GM12878 (cell line): ENCODE measurements around the gene ITGA4. TPM values are rescaled to one million over a fixed set of nuclear protein-coding genes. Genes with fewer than 3 reads are reported as not detected.
A peak's percentile ranks its signal among the peaks of the same experiment; 100 is the strongest.

ENCODE experiments used
- ATAC-seq: fragments of 200-7000 bp; cut with Tn5 transposase; 3 replicates; pipeline ENCODE4 v1.9.1; 2020; ENCODE audit warnings: mild to moderate bottlenecking, moderate library complexity
- BruUV-seq: library from RNA; stranded (reverse); fragments of 400-500 nt; replicated peaks from 2 replicates; lab custom pipeline; 2021; lab: Mats Ljungman, UMichigan
- CTCF ChIA-PET: fragments of 300-600 bp; sonication (Branson Sonifier 250); formaldehyde crosslinking; extraction: SDS; loops from one replicate; lab custom pipeline; 2021; ENCODE audit warnings: inconsistent platforms; lab: Yijun Ruan, JAX
- POLR2A ChIA-PET: fragments of 350-600 bp; formaldehyde crosslinking; extraction: SDS; loops from one replicate; lab custom pipeline; 2021; ENCODE audit warnings: inconsistent platforms; lab: Charles Lee
- RAD21 ChIA-PET: fragments of 300-600 bp; sonication (Branson Sonifier 250); formaldehyde crosslinking; loops from one replicate; lab custom pipeline; 2023; ENCODE audit warnings: antibody characterized with exemption; ENCODE audit not compliant: unreplicated experiment; lab: Charles Lee
- SMC1A ChIA-PET: fragments of 300-600 bp; sonication (Branson Sonifier 250); formaldehyde crosslinking; loops from one replicate; lab custom pipeline; 2023; ENCODE audit not compliant: unreplicated experiment, uncharacterized antibody; lab: Charles Lee
- DNase-seq: peaks from one replicate; pipeline ENCODE4 v3.0.0-alpha.2; 2011; ENCODE audit warnings: low read depth, low spot score
- FAIRE-seq: peaks from 3 replicates; lab custom pipeline; 2011; peaks lifted over from hg19 to GRCh38; lab: Jason Lieb, UNC
- H2AFZ ChIP-seq: 2 replicates; pipeline ENCODE4 v1.6.0; 2011; ENCODE audit warnings: low read depth, low read length, control low read depth; ENCODE audit not compliant: control insufficient read depth
- H3K27ac ChIP-seq: 2 replicates; pipeline ENCODE4 v1.5.1; 2011; ENCODE audit warnings: control low read depth; ENCODE audit not compliant: control insufficient read depth, insufficient read depth
- H3K27me3 ChIP-seq, 2 experiments: replicated peaks in 1 of 2; 2 replicates each; pipeline versions ENCODE4 v1.6.0 to v1.6.1; 2011; ENCODE audit warnings: low read length in 1 of 2; ENCODE audit not compliant: control insufficient read depth in 2 of 2, insufficient read depth in 2 of 2
- H3K36me3 ChIP-seq, 2 experiments: 2 replicates each; pipeline ENCODE4 v1.5.1; 2011; ENCODE audit warnings: low read length in 1 of 2; ENCODE audit not compliant: control insufficient read depth in 2 of 2, insufficient read depth in 2 of 2
- H3K4me1 ChIP-seq: 2 replicates; pipeline ENCODE4 v1.6.1; 2011; ENCODE audit warnings: mild to moderate bottlenecking, low read length, moderate library complexity, mixed read lengths; ENCODE audit not compliant: control insufficient read depth, insufficient read depth
- H3K4me2 ChIP-seq: 2 replicates; pipeline ENCODE4 v1.6.0; 2011; ENCODE audit warnings: control low read depth; ENCODE audit not compliant: control insufficient read depth, insufficient read depth
- H3K4me3 ChIP-seq: fragments of 200-600 bp; sonication (generic); 2 replicates; pipeline ENCODE4 v1.5.1; 2016
- H3K79me2 ChIP-seq: 2 replicates; pipeline ENCODE4 v1.6.0; 2011; ENCODE audit warnings: low read length; ENCODE audit not compliant: control insufficient read depth, insufficient read depth
- H3K9ac ChIP-seq: 2 replicates; pipeline ENCODE4 v1.8.0; 2011; ENCODE audit warnings: low read length, control low read depth, mixed read lengths; ENCODE audit not compliant: control insufficient read depth, insufficient read depth
- H3K9me3 ChIP-seq: replicated peaks from 3 replicates; pipeline ENCODE4 v1.5.1; 2011; ENCODE audit warnings: mild to moderate bottlenecking, low read length; ENCODE audit not compliant: control insufficient read depth, insufficient read depth
- H4K20me1 ChIP-seq: 2 replicates; pipeline ENCODE4 v1.6.0; 2011; ENCODE audit not compliant: control insufficient read depth, insufficient read depth
- CBX5 ChIP-seq: sonication (generic); IDR thresholded peaks from 2 replicates; pipeline ENCODE4 v1.6.1; 2016; ENCODE audit warnings: low read depth, moderate library complexity, mild to moderate bottlenecking, inconsistent platforms
- KDM1A ChIP-seq: fragments of 200-600 bp; sonication (generic); IDR thresholded peaks from 2 replicates; pipeline ENCODE4 v1.6.1; 2016; ENCODE audit warnings: borderline replicate concordance
- KLF5 ChIP-seq: fragments of 450-650 bp; IDR thresholded peaks from 2 replicates; pipeline ENCODE4 v1.6.1; 2014; ENCODE audit warnings: mild to moderate bottlenecking; ENCODE audit not compliant: partially characterized antibody
- SIX5 ChIP-seq: IDR thresholded peaks from 2 replicates; pipeline ENCODE4 v1.6.1; 2011; ENCODE audit warnings: mild to moderate bottlenecking, low read depth, low read length, moderate library complexity; ENCODE audit not compliant: severe bottlenecking
- TARDBP ChIP-seq: IDR thresholded peaks from 2 replicates; pipeline ENCODE4 v1.6.1; 2016; ENCODE audit warnings: borderline replicate concordance
- WRNIP1 ChIP-seq: IDR thresholded peaks from 2 replicates; pipeline ENCODE4 v1.6.1; 2011; ENCODE audit warnings: low read depth, low read length, improper control_type of control experiment, borderline replicate concordance
- ZNF207 ChIP-seq: fragments of 450-650 bp; IDR thresholded peaks from 2 replicates; pipeline ENCODE4 v1.6.1; 2014; ENCODE audit warnings: antibody characterized with exemption, mild to moderate bottlenecking, borderline replicate concordance
- ZNF217 ChIP-seq: fragments of 450-650 bp; IDR thresholded peaks from 2 replicates; pipeline ENCODE4 v1.6.1; 2017; ENCODE audit warnings: antibody characterized with exemption, mild to moderate bottlenecking
- WGBS: methylation state at CpG from one replicate; pipeline ENCODE4 v1.1.6; 2016; ENCODE audit warnings: low lambda C conversion rate; ENCODE audit not compliant: insufficient replicate concordance, insufficient coverage; ENCODE audit errors: missing lambda C conversion rate; 5-methylcytosine and 5-hydroxymethylcytosine counted together
- in situ Hi-C: fragments of 300-500 bp; cut with MboI; formaldehyde crosslinking; loops from 9 replicates; pipeline ENCODE4 v1.14.3; 2018; ENCODE audit warnings: mixed read lengths
- intact Hi-C: fragments of 100-400 bp; cut with micrococcal nuclease; formaldehyde crosslinking; loops from one replicate; pipeline ENCODE4 v1.14.2; 2022; ENCODE audit not compliant: unreplicated experiment
- polyA plus RNA-seq, 11 experiments: library from polyadenylated mRNA; depleted of rRNA in 4 of 11; unstranded in 6 of 11; stranded (reverse) in 5 of 11; fragments of >200 nt; fragmentation: Nextera tagmentation in 4 of 11; fragmentation: Illumina TruSeq in 1 of 11; extraction: Ambion mirVana in 4 of 11; extraction: Trizol in 1 of 11; gene quantifications; 1 replicate in 1 of 11; 2 replicates in 10 of 11; pipeline versions ENCODE4 v1.2.1 to v1.2.3, GENCODE V29; 2011 to 2016; ENCODE audit warnings: inconsistent platforms in 2 of 11, missing spikeins in 2 of 11, low read depth in 1 of 11
- total RNA-seq, 4 experiments: library from RNA; depleted of rRNA in 3 of 4; stranded (reverse); fragments of >200 nt in 3 of 4; fragmentation: Illumina TruSeq in 1 of 4; extraction: Trizol in 1 of 4; gene quantifications; 2 replicates each; pipeline versions ENCODE4 v1.2.1 to v1.2.3, GENCODE V29; 2013 to 2021
- TF ChIP-seq, protein P1 (sequence below): fragments of 450-650 bp; IDR thresholded peaks from 2 replicates; pipeline ENCODE4 v1.6.1; 2017; ENCODE audit warnings: mild to moderate bottlenecking, low read depth, inconsistent platforms; ENCODE audit not compliant: poor library complexity, severe bottlenecking
- TF ChIP-seq, protein P2 (sequence below): fragments of 150-350 bp; IDR thresholded peaks from 2 replicates; pipeline ENCODE4 v1.6.1; 2016; ENCODE audit warnings: low read depth, low read length
- TF ChIP-seq, protein P3 (sequence below): IDR thresholded peaks from 2 replicates; pipeline ENCODE4 v1.6.1; 2012; ENCODE audit warnings: improper control_type of control experiment, low read depth, low read length; ENCODE audit not compliant: insufficient replicate concordance

ITGA4 gene
- total and polyA plus RNA-seq, 10 of the 15 experiments (the other 5 are each of a cell fraction or from before 2014, with no cell fraction given): 12.4 to 87.9 (median 63.5) TPM

DNA sequence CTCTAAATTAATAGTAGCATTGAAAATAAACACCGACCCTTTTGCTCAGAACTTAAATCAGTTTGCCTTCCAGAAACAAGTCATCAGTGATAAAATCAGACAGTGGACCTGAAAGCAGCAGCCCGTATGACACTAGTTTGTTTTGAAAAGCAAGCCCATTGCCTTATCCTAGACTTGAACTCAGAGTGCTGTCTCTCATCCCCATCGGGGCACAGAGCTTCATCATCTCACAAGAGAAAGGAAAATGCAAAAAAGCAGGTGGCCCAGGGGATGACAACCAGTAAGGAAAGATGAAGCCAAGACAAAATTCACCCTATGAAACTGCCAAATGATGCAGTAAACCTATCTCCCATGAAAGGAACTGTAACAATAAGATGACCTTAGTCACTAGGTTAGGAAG, 128.5 kb downstream of the ITGA4 start:
- ATAC-seq (peak; percentile 29), FAIRE-seq (peak; percentile 41), DNase-seq (no peak)
- POLR2A ChIA-PET: interaction anchor here (1.0 to 1.5 kb wide), 2 partner anchors 10 to 273 kb away, joined by 3 to 4 read pairs; no protein-coding TSS in a partner anchor
- Histone ChIP-seq H3K36me3 (no peaks in the 10 kb centered on the region), H3K4me1 (peaks cover 11% of the 10 kb centered on the region), H3K4me3 (no peak overlapping the region), H3K9ac (no peak overlapping the region), H3K27me3 (no peaks in the 10 kb centered on the region; a peak in 1 of 4 replicates), H4K20me1 (no peaks in the 10 kb centered on the region), H3K9me3 (no peaks in the 10 kb centered on the region), H2AFZ (no peak overlapping the region), H3K4me2 (peak overlapping the region; percentile 2; the same call in 1 of the 2 replicates), H3K79me2 (no peaks in the 10 kb centered on the region), H3K27ac (no peak overlapping the region)
- intact Hi-C loops (loop anchor here (10.0 kb wide), 2 partner anchors 309 to 499 kb away; partner anchors contain the start of gene ITPRID2), in situ Hi-C loops (no loop called here)
- CTCF ChIA-PET: interaction anchor here (1.1 to 13.6 kb wide), 7 partner anchors 9 to 605 kb away, joined by 3 to 115 read pairs (median 6); no protein-coding TSS in a partner anchor
- SMC1A ChIA-PET: interaction anchor here (0.6 to 6.7 kb wide), 16 partner anchors 9 to 620 kb away, joined by 3 to 57 read pairs (median 4); no protein-coding TSS in a partner anchor
- no TSS peak for BruUV-seq
- RAD21 ChIA-PET: interaction anchor here (1.0 to 9.1 kb wide), 7 partner anchors 9 to 277 kb away, joined by 3 to 72 read pairs (median 7); no protein-coding TSS in a partner anchor
- WGBS: 0% methylated on average over 3 of the region's 3 CpGs
- TF ChIP-seq ZNF217 (no peak), CBX5 (no peak), SIX5 (no peak), WRNIP1 (no peak), KLF5 (no peak), ZNF207 (no peak), KDM1A (no peak), TARDBP (no peak)
- TF ChIP-seq, protein P1, sequence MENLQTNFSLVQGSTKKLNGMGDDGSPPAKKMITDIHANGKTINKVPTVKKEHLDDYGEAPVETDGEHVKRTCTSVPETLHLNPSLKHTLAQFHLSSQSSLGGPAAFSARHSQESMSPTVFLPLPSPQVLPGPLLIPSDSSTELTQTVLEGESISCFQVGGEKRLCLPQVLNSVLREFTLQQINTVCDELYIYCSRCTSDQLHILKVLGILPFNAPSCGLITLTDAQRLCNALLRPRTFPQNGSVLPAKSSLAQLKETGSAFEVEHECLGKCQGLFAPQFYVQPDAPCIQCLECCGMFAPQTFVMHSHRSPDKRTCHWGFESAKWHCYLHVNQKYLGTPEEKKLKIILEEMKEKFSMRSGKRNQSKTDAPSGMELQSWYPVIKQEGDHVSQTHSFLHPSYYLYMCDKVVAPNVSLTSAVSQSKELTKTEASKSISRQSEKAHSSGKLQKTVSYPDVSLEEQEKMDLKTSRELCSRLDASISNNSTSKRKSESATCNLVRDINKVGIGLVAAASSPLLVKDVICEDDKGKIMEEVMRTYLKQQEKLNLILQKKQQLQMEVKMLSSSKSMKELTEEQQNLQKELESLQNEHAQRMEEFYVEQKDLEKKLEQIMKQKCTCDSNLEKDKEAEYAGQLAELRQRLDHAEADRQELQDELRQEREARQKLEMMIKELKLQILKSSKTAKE: no peak
- TF ChIP-seq, protein P2, sequence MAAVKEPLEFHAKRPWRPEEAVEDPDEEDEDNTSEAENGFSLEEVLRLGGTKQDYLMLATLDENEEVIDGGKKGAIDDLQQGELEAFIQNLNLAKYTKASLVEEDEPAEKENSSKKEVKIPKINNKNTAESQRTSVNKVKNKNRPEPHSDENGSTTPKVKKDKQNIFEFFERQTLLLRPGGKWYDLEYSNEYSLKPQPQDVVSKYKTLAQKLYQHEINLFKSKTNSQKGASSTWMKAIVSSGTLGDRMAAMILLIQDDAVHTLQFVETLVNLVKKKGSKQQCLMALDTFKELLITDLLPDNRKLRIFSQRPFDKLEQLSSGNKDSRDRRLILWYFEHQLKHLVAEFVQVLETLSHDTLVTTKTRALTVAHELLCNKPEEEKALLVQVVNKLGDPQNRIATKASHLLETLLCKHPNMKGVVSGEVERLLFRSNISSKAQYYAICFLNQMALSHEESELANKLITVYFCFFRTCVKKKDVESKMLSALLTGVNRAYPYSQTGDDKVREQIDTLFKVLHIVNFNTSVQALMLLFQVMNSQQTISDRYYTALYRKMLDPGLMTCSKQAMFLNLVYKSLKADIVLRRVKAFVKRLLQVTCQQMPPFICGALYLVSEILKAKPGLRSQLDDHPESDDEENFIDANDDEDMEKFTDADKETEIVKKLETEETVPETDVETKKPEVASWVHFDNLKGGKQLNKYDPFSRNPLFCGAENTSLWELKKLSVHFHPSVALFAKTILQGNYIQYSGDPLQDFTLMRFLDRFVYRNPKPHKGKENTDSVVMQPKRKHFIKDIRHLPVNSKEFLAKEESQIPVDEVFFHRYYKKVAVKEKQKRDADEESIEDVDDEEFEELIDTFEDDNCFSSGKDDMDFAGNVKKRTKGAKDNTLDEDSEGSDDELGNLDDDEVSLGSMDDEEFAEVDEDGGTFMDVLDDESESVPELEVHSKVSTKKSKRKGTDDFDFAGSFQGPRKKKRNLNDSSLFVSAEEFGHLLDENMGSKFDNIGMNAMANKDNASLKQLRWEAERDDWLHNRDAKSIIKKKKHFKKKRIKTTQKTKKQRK: no peak
- TF ChIP-seq, protein P3, sequence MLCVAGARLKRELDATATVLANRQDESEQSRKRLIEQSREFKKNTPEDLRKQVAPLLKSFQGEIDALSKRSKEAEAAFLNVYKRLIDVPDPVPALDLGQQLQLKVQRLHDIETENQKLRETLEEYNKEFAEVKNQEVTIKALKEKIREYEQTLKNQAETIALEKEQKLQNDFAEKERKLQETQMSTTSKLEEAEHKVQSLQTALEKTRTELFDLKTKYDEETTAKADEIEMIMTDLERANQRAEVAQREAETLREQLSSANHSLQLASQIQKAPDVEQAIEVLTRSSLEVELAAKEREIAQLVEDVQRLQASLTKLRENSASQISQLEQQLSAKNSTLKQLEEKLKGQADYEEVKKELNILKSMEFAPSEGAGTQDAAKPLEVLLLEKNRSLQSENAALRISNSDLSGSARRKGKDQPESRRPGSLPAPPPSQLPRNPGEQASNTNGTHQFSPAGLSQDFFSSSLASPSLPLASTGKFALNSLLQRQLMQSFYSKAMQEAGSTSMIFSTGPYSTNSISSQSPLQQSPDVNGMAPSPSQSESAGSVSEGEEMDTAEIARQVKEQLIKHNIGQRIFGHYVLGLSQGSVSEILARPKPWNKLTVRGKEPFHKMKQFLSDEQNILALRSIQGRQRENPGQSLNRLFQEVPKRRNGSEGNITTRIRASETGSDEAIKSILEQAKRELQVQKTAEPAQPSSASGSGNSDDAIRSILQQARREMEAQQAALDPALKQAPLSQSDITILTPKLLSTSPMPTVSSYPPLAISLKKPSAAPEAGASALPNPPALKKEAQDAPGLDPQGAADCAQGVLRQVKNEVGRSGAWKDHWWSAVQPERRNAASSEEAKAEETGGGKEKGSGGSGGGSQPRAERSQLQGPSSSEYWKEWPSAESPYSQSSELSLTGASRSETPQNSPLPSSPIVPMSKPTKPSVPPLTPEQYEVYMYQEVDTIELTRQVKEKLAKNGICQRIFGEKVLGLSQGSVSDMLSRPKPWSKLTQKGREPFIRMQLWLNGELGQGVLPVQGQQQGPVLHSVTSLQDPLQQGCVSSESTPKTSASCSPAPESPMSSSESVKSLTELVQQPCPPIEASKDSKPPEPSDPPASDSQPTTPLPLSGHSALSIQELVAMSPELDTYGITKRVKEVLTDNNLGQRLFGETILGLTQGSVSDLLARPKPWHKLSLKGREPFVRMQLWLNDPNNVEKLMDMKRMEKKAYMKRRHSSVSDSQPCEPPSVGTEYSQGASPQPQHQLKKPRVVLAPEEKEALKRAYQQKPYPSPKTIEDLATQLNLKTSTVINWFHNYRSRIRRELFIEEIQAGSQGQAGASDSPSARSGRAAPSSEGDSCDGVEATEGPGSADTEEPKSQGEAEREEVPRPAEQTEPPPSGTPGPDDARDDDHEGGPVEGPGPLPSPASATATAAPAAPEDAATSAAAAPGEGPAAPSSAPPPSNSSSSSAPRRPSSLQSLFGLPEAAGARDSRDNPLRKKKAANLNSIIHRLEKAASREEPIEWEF: no peak
